K562 (cell line): ENCODE results near the gene CARMIL1. TPM values are rescaled to one million over a fixed set of nuclear protein-coding genes. Genes with fewer than 3 reads are reported as not detected.

Experiments
- ATAC-seq: fragments of 200-7000 bp; cut with Tn5 transposase; 3 replicates; pipeline ENCODE4 v1.9.1; 2020; ENCODE audit warnings: moderate library complexity
- BruUV-seq: library from RNA; stranded (reverse); fragments of 400-500 nt; replicated peaks from 2 replicates; lab custom pipeline; 2021; lab: Mats Ljungman, UMichigan
- CTCF ChIA-PET: fragments of 300-600 bp; formaldehyde crosslinking; extraction: SDS; loops from one replicate; lab custom pipeline; 2021; ENCODE audit warnings: low intra/inter-chr PET ratio; lab: Yijun Ruan, JAX
- POLR2A ChIA-PET: fragments of 300-600, 350-650 bp; sonication (Branson Sonifier 250); formaldehyde crosslinking; extraction: SDS; loops from one replicate; lab custom pipeline; 2021; ENCODE audit warnings: antibody characterized with exemption, inconsistent platforms; lab: Yijun Ruan, JAX
- DNase-seq, 4 experiments: peaks; one replicate each; pipeline versions ENCODE4 v3.0.0 to v3.0.0-alpha.2; 2011 to 2018; ENCODE audit warnings: low spot score in 3 of 4, mixed read lengths in 3 of 4; ENCODE audit errors: extremely low read depth in 1 of 4
- FAIRE-seq: peaks from 2 replicates; lab custom pipeline; 2011; peaks lifted over from hg19 to GRCh38; lab: Jason Lieb, UNC
- H2AFZ ChIP-seq: 2 replicates; pipeline ENCODE4 v1.6.0; 2011; ENCODE audit warnings: low read depth, low read length, control low read depth, inconsistent platforms
- H3K27ac ChIP-seq: fragments of 200-600 bp; 3 replicates; pipeline ENCODE4 v1.8.0; 2011; ENCODE audit warnings: low read depth, mild to moderate bottlenecking, control low read depth, inconsistent platforms, low read length, moderate library complexity, mixed read lengths; ENCODE audit errors: extremely low read depth
- H3K27me3 ChIP-seq, 2 experiments: fragments of 300-600 bp in 1 of 2; 2 replicates in 1 of 2; 3 replicates in 1 of 2; pipeline versions ENCODE4 v1.6.0 to v1.8.0; 2011; ENCODE audit warnings: inconsistent platforms in 2 of 2, low read length in 2 of 2, mild to moderate bottlenecking in 1 of 2, mixed read lengths in 1 of 2, moderate library complexity in 1 of 2; ENCODE audit not compliant: control insufficient read depth in 2 of 2, insufficient read depth in 2 of 2
- H3K36me3 ChIP-seq: fragments of 300-600 bp; 3 replicates; pipeline ENCODE4 v1.8.0; 2011; ENCODE audit warnings: mild to moderate bottlenecking, low read length, inconsistent platforms; ENCODE audit not compliant: control insufficient read depth, insufficient read depth
- H3K4me1 ChIP-seq, 2 experiments: fragments of 200-600 bp in 1 of 2; replicated peaks in 1 of 2; 2 replicates in 1 of 2; 3 replicates in 1 of 2; pipeline versions ENCODE4 v1.5.1 to v1.8.0; 2011; ENCODE audit warnings: inconsistent platforms in 2 of 2, low read length in 2 of 2, mild to moderate bottlenecking in 1 of 2, mixed read lengths in 1 of 2, moderate library complexity in 1 of 2; ENCODE audit not compliant: control insufficient read depth in 2 of 2, insufficient read depth in 2 of 2
- H3K4me2 ChIP-seq: 2 replicates; pipeline ENCODE4 v1.6.1; 2011; ENCODE audit warnings: low read length, control low read depth, inconsistent platforms, mixed read lengths; ENCODE audit not compliant: insufficient read depth
- H3K4me3 ChIP-seq: fragments of 200-600 bp; sonication (generic), shearing (Covaris generic); 2 replicates; pipeline ENCODE4 v1.5.1; 2016; ENCODE audit warnings: control low read depth, inconsistent platforms
- H3K79me2 ChIP-seq: fragments of 200-600 bp; 3 replicates; pipeline ENCODE4 v1.8.0; 2011; ENCODE audit warnings: low read length, inconsistent platforms; ENCODE audit not compliant: control insufficient read depth, insufficient read depth
- H3K9ac ChIP-seq, 2 experiments: 2 replicates each; pipeline versions ENCODE4 v1.6.0 to v1.6.1; 2011; ENCODE audit warnings: low read depth in 2 of 2, low read length in 2 of 2, control low read depth in 1 of 2, inconsistent platforms in 1 of 2, mild to moderate bottlenecking in 1 of 2, mixed read lengths in 1 of 2; ENCODE audit not compliant: insufficient read depth in 1 of 2
- H3K9me1 ChIP-seq: one replicate; pipeline ENCODE4 v1.6.0; 2011; ENCODE audit warnings: inconsistent platforms, mild to moderate bottlenecking, low read length, moderate library complexity; ENCODE audit not compliant: control insufficient read depth, insufficient read depth
- H3K9me3 ChIP-seq: replicated peaks from 2 replicates; pipeline ENCODE4 v1.5.1; 2011; ENCODE audit warnings: low read depth, low read length, inconsistent platforms; ENCODE audit not compliant: control insufficient read depth, insufficient read depth
- H4K20me1 ChIP-seq: replicated peaks from 2 replicates; pipeline ENCODE4 v1.6.1; 2011; ENCODE audit warnings: low read length, inconsistent platforms, mixed read lengths; ENCODE audit not compliant: control insufficient read depth, insufficient read depth
- KDM5B ChIP-seq: fragments of 200-600 bp; sonication (generic); IDR thresholded peaks from 2 replicates; pipeline ENCODE4 v1.6.1; 2012; ENCODE audit warnings: low read depth, mild to moderate bottlenecking, moderate library complexity, low read length, control low read depth, inconsistent platforms; ENCODE audit not compliant: insufficient replicate concordance
- MED1 ChIP-seq: sonication (generic); formaldehyde crosslinking; IDR thresholded peaks from 2 replicates; pipeline ENCODE4 v1.8.1; 2023; ENCODE audit warnings: missing genetic modification reagents, borderline replicate concordance
- NCOA4 ChIP-seq: fragments of 450-650 bp; IDR thresholded peaks from 2 replicates; pipeline ENCODE4 v1.6.1; 2018; ENCODE audit warnings: mild to moderate bottlenecking; ENCODE audit not compliant: partially characterized antibody
- NR1H2 ChIP-seq: sonication (generic); formaldehyde crosslinking; IDR thresholded peaks from 2 replicates; pipeline ENCODE4 v1.4.0; 2020; ENCODE audit warnings: mild to moderate bottlenecking, missing genetic modification reagents
- PRMT5 ChIP-seq: sonication (generic); formaldehyde crosslinking; IDR thresholded peaks from 2 replicates; pipeline ENCODE4 v1.5.0; 2020; ENCODE audit warnings: missing genetic modification reagents
- RFX1 ChIP-seq: fragments of 450-650 bp; IDR thresholded peaks from 2 replicates; pipeline ENCODE4 v1.6.1; 2016; ENCODE audit warnings: mild to moderate bottlenecking, moderate library complexity
- SAFB2 ChIP-seq: fragments of 200-400 bp; formaldehyde crosslinking; IDR thresholded peaks from 2 replicates; pipeline ENCODE4 v1.6.1; 2018; ENCODE audit warnings: borderline replicate concordance, low read length, low read depth, moderate library complexity; ENCODE audit not compliant: severe bottlenecking
- ZBTB2 ChIP-seq: fragments of 450-650 bp; IDR thresholded peaks from 2 replicates; pipeline ENCODE4 v1.6.1; 2016; ENCODE audit warnings: antibody characterized with exemption
- ZBTB26 ChIP-seq: fragments of 450-650 bp; formaldehyde crosslinking; IDR thresholded peaks from 2 replicates; pipeline ENCODE4 v1.4.0; 2022; ENCODE audit warnings: missing genetic modification characterization
- ZBTB40 ChIP-seq, 2 experiments: fragments of 450-650 bp in 1 of 2; sonication (generic) in 1 of 2; formaldehyde crosslinking in 1 of 2; IDR thresholded peaks; 2 replicates each; pipeline versions ENCODE4 v1.7.1 to v1.9.0; 2016 to 2022; ENCODE audit warnings: inconsistent platforms in 1 of 2, mild to moderate bottlenecking in 1 of 2, missing genetic modification reagents in 1 of 2
- WGBS: fragments of 100-300 bp; shearing (Covaris generic); methylation state at CpG from one replicate; pipeline ENCODE4 v1.1.6; 2016; ENCODE audit warnings: low coverage, mixed read lengths; ENCODE audit not compliant: insufficient coverage; ENCODE audit errors: missing lambda C conversion rate; 5-methylcytosine and 5-hydroxymethylcytosine counted together
- in situ Hi-C: fragments of 300-500 bp; cut with MboI; formaldehyde crosslinking; loops from 4 replicates; pipeline ENCODE4 v1.15.0; 2018; ENCODE audit warnings: inconsistent platforms, mixed read lengths
- intact Hi-C: fragments of 100-400 bp; cut with micrococcal nuclease; formaldehyde crosslinking; loops from 2 replicates; pipeline ENCODE4 v1.14.2; 2022
- polyA plus RNA-seq, 8 experiments: library from polyadenylated mRNA; depleted of rRNA in 4 of 8; stranded (reverse) in 5 of 8; unstranded in 3 of 8; fragments of >200 nt; fragmentation: Nextera tagmentation in 2 of 8; fragmentation: Illumina TruSeq in 1 of 8; extraction: Ambion mirVana in 2 of 8; extraction: Trizol in 1 of 8; gene quantifications; 2 replicates each; pipeline versions ENCODE4 v1.2.1 to v1.2.3, GENCODE V29; 2011 to 2014; ENCODE audit warnings: inconsistent platforms in 1 of 8, missing spikeins in 1 of 8
- total RNA-seq, 7 experiments: library from RNA; depleted of rRNA in 6 of 7; stranded (reverse); fragments of >200 nt in 6 of 7; fragmentation: Illumina TruSeq in 2 of 7; extraction: Trizol in 2 of 7; gene quantifications; 2 replicates each; pipeline versions ENCODE4 v1.2.1 to v1.2.3, GENCODE V29; 2011 to 2021; ENCODE audit warnings: low replicate concordance in 1 of 7

CARMIL1 gene
- total and polyA plus RNA-seq, 9 of the 15 experiments (the other 6 are each of a cell fraction or from before 2014, with no cell fraction given) = 0.04 to 0.32 (median 0.10) TPM; not detected in 1

GRCh38 chr6:25652007-25652515 is 372.9 kb downstream of the CARMIL1 start, which contains the start of gene SCGN:
Gene SCGN, plus strand, starts transcription at chr6:25652215. Its CDS starts 189 bp downstream, at chr6:25652404.
- ChIA-PET CTCF (no interaction called here), POLR2A (interaction anchor here (0.6 to 1.0 kb wide), 3 partner anchors 9 to 19 kb away, joined by 3 to 4 read pairs (median 3); no protein-coding TSS in a partner anchor)
- H3K27ac ChIP-seq = no peak within 1 kb of the TSS
- H4K20me1 ChIP-seq = no peaks in the 10 kb centered on the region
- no peaks in the 10 kb centered on the region for H3K9me3 ChIP-seq
- in situ Hi-C loops (no loop called here), intact Hi-C loops (no loop called here)
- no TSS peak for BruUV-seq
- no peak within 1 kb of the TSS for H3K9ac ChIP-seq
- no peaks in the 10 kb centered on the region for H3K36me3 ChIP-seq
- no peaks in the 10 kb centered on the region for H3K79me2 ChIP-seq
- DNase-seq (peak; percentile 53 to 64 (median 61)), FAIRE-seq (peak; percentile 72), ATAC-seq (peak; percentile 94)
- H3K4me3 ChIP-seq = no peak within 1 kb of the TSS
- H3K4me1 ChIP-seq = peaks cover 0 to 5% of the 10 kb centered on the region in 2 experiments; a peak in 2 of 5 replicates
- WGBS = 4% methylated on average over 35 of the region's 35 CpGs
- H3K9me1 ChIP-seq = no peaks in the 10 kb centered on the region
- no peak within 1 kb of the TSS for H2AFZ ChIP-seq
- H3K4me2 ChIP-seq = peak within 1 kb of the TSS; percentile 16; the same call in 1 of the 2 replicates
- H3K27me3 ChIP-seq = no peaks in the 10 kb centered on the region; a peak in 1 of 5 replicates
- TF ChIP-seq ZBTB2 = no peak
- no peak for TF ChIP-seq ZBTB40 (IDR thresholded peaks at IDR 0.05)
- no peak for TF ChIP-seq ZBTB40 (CRISPR knock-in tag; IDR thresholded peaks at IDR 0.05)
- TF ChIP-seq PRMT5 (CRISPR knock-in tag) = peak; percentile 94
- TF ChIP-seq SAFB2 = no peak
- no peak for TF ChIP-seq NCOA4
- TF ChIP-seq MED1 (CRISPR knock-in tag) = no peak
- TF ChIP-seq KDM5B = no peak
- TF ChIP-seq RFX1 = no peak
- TF ChIP-seq NR1H2 (CRISPR knock-in tag) = no peak
- no peak for TF ChIP-seq ZBTB26 (CRISPR knock-in tag)
